CD14-positive monocyte (primary cell): ENCODE data around the gene ZCCHC2. TPM values are rescaled to one million over a fixed set of nuclear protein-coding genes. Genes with fewer than 3 reads are reported as not detected.

Experiments used
- DNase-seq, 3 donors: peaks; one replicate each; pipeline ENCODE4 v3.0.0-alpha.2; 2011 to 2022
- H2AFZ ChIP-seq: 2 replicates; pipeline ENCODE4 v1.6.0; 2012; ENCODE audit warnings: mild to moderate bottlenecking, low read depth, low read length, inconsistent platforms; ENCODE audit not compliant: insufficient read depth, poor library complexity, severe bottlenecking
- H3K27ac ChIP-seq, 2 donors: 1 replicate in 1 of 2; 2 replicates in 1 of 2; pipeline ENCODE4 v1.5.1; 2012 to 2013; ENCODE audit warnings: low read length in 2 of 2, control low read depth in 1 of 2, inconsistent platforms in 1 of 2, low read depth in 1 of 2, mild to moderate bottlenecking in 1 of 2
- H3K27me3 ChIP-seq, 2 donors: one replicate each; pipeline versions ENCODE4 v1.6.0 to v1.6.1; 2011 to 2013; ENCODE audit warnings: low read length in 2 of 2; ENCODE audit not compliant: control insufficient read depth in 2 of 2, insufficient read depth in 2 of 2
- H3K36me3 ChIP-seq, 2 donors: replicated peaks in 1 of 2; 1 replicate in 1 of 2; 2 replicates in 1 of 2; pipeline versions ENCODE4 v1.5.1 to v1.6.1; 2012 to 2013; ENCODE audit warnings: low read length in 2 of 2, control low read depth in 1 of 2, inconsistent platforms in 1 of 2, mild to moderate bottlenecking in 1 of 2; ENCODE audit not compliant: insufficient read depth in 2 of 2, control insufficient read depth in 1 of 2
- H3K4me1 ChIP-seq, 2 donors: 1 replicate in 1 of 2; 2 replicates in 1 of 2; pipeline versions ENCODE4 v1.5.1 to v1.6.1; 2012 to 2013; ENCODE audit warnings: low read length in 2 of 2, control low read depth in 1 of 2, inconsistent platforms in 1 of 2, mild to moderate bottlenecking in 1 of 2, moderate library complexity in 1 of 2; ENCODE audit not compliant: insufficient read depth in 2 of 2, control insufficient read depth in 1 of 2
- H3K4me2 ChIP-seq: replicated peaks from 2 replicates; pipeline ENCODE3; 2012; ENCODE audit warnings: low read length, moderate library complexity, mild to moderate bottlenecking; ENCODE audit not compliant: poor library complexity, severe bottlenecking; ENCODE audit errors: extremely low read depth
- H3K4me3 ChIP-seq, 3 experiments: fragments of 200-600 bp in 1 of 3; sonication (generic) in 1 of 3; replicated peaks in 1 of 3; 1 replicate in 2 of 3; 2 replicates in 1 of 3; pipeline ENCODE4 v1.5.1; 2011 to 2013; ENCODE audit warnings: low read length in 3 of 3, mild to moderate bottlenecking in 3 of 3, control low read depth in 2 of 3, low read depth in 2 of 3, inconsistent platforms in 1 of 3, moderate library complexity in 1 of 3
- H3K79me2 ChIP-seq: 2 replicates; pipeline ENCODE4 v1.6.0; 2012; ENCODE audit warnings: mild to moderate bottlenecking, control low read depth, inconsistent platforms, low read length, moderate library complexity; ENCODE audit not compliant: insufficient read depth
- H3K9ac ChIP-seq: 2 replicates; pipeline ENCODE4 v1.6.0; 2017; ENCODE audit warnings: low read length, mild to moderate bottlenecking; ENCODE audit not compliant: insufficient read depth, poor library complexity, severe bottlenecking
- H3K9me3 ChIP-seq, 2 donors: replicated peaks in 1 of 2; 1 replicate in 1 of 2; 2 replicates in 1 of 2; pipeline versions ENCODE4 v1.5.1 to v1.6.1; 2012 to 2013; ENCODE audit warnings: low read length in 2 of 2, control low read depth in 1 of 2; ENCODE audit not compliant: control insufficient read depth in 1 of 2, insufficient read depth in 1 of 2
- H4K20me1 ChIP-seq: 2 replicates; pipeline ENCODE4 v1.6.0; 2012; ENCODE audit warnings: mild to moderate bottlenecking, low read length, control low read depth, moderate library complexity; ENCODE audit not compliant: insufficient read depth
- H3K27ac Mint-ChIP-seq, 7 donors: one replicate each; pipeline ENCODE4 v1.8.0; 2020; ENCODE audit warnings: mild to moderate bottlenecking in 7 of 7, mixed read lengths in 7 of 7, moderate library complexity in 6 of 7, inconsistent platforms in 2 of 7
- H3K27me3 Mint-ChIP-seq, 3 donors: one replicate each; pipeline ENCODE4 v1.8.0; 2021 to 2022; ENCODE audit warnings: low read depth in 3 of 3, mild to moderate bottlenecking in 3 of 3, mixed read lengths in 3 of 3, moderate library complexity in 3 of 3, inconsistent platforms in 1 of 3
- H3K36me3 Mint-ChIP-seq, 2 donors: one replicate each; pipeline ENCODE4 v1.8.0; 2020; ENCODE audit warnings: mixed read lengths in 2 of 2, inconsistent platforms in 1 of 2, mild to moderate bottlenecking in 1 of 2
- H3K4me1 Mint-ChIP-seq: one replicate; pipeline ENCODE4 v1.8.0; 2020; ENCODE audit warnings: mild to moderate bottlenecking, mixed read lengths
- H3K4me3 Mint-ChIP-seq, 2 donors: one replicate each; pipeline ENCODE4 v1.8.0; 2020; ENCODE audit warnings: mild to moderate bottlenecking in 2 of 2, mixed read lengths in 2 of 2, moderate library complexity in 1 of 2
- H3K9me3 Mint-ChIP-seq, 7 donors: one replicate each; pipeline ENCODE4 v1.8.0; 2020 to 2022; ENCODE audit warnings: mixed read lengths in 7 of 7, mild to moderate bottlenecking in 6 of 7, moderate library complexity in 6 of 7, inconsistent platforms in 2 of 7
- WGBS: methylation state at CpG from one replicate; pipeline ENCODE4 v1.1.5; 2013; ENCODE audit warnings: missing lambda C conversion rate; ENCODE audit not compliant: insufficient coverage; 5-methylcytosine and 5-hydroxymethylcytosine counted together
- intact Hi-C, 2 donors: fragments of 100-400 bp; cut with micrococcal nuclease; formaldehyde crosslinking; loops; one replicate each; pipeline versions ENCODE4 v1.15.0 to v1.15.1; 2023
- polyA plus RNA-seq, 3 donors: library from polyadenylated mRNA; depleted of rRNA in 1 of 3; unstranded in 2 of 3; stranded (reverse) in 1 of 3; fragments of 300-500 nt in 2 of 3; fragments of >200 nt in 1 of 3; fragmentation: Illumina TruSeq in 2 of 3; gene quantifications; 1 replicate in 2 of 3; 2 replicates in 1 of 3; pipeline ENCODE4 v1.2.3, GENCODE V29; 2012 to 2021
- TF ChIP-seq, protein P1 (sequence below): fragments of 200-600 bp; IDR thresholded peaks from one replicate; pipeline ENCODE4 v1.8.0; 2022; ENCODE audit warnings: antibody characterized with exemption, mild to moderate bottlenecking

ZCCHC2 gene
- polyA plus RNA-seq, 3 donors, result 0.59 to 24.9 (median 0.71) TPM

DNA sequence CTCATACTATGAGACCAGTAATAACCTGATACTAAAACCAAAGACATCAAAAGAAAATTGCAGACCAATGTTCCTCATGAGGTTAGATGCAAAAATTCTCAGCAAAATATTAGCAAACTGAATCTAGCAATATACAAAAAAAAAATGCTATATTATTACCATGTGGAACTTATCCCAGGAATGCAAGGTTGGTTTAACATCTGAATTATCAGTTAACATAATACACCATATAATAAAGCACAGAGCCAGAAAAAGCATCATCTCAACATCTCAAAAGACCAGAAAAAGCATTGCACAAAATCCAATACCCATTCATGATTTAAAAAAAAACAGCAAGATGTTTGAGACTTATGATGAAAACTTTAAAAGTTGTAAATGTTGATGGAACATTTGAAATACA, 8.3 kb upstream of the ZCCHC2 start:
- Histone ChIP-seq H3K4me1 (peaks cover 8 to 13% of the 10 kb centered on the region in 2 donors), H3K9ac (no peak overlapping the region), H3K36me3 (no peaks in the 10 kb centered on the region), H3K27ac (no peak overlapping the region), H3K79me2 (no peaks in the 10 kb centered on the region), H3K9me3 (peaks cover 10 to 40% of the 10 kb centered on the region in 2 donors), H3K4me3 (no peak overlapping the region), H3K27me3 (no peaks in the 10 kb centered on the region), H3K4me2 (no peak overlapping the region), H4K20me1 (no peaks in the 10 kb centered on the region), H2AFZ (no peak overlapping the region)
- Mint-ChIP-seq H3K27ac (no peak overlapping the region), H3K36me3 (peaks cover 9 to 10% of the 10 kb centered on the region in 2 donors), H3K4me1 (peaks cover 10% of the 10 kb centered on the region), H3K27me3 (no peaks in the 10 kb centered on the region), H3K9me3 (peaks cover 18 to 46% (median 35%) of the 10 kb centered on the region in 7 donors), H3K4me3 (no peak overlapping the region)
- intact Hi-C loops, result no loop called here
- TF ChIP-seq, protein P1, sequence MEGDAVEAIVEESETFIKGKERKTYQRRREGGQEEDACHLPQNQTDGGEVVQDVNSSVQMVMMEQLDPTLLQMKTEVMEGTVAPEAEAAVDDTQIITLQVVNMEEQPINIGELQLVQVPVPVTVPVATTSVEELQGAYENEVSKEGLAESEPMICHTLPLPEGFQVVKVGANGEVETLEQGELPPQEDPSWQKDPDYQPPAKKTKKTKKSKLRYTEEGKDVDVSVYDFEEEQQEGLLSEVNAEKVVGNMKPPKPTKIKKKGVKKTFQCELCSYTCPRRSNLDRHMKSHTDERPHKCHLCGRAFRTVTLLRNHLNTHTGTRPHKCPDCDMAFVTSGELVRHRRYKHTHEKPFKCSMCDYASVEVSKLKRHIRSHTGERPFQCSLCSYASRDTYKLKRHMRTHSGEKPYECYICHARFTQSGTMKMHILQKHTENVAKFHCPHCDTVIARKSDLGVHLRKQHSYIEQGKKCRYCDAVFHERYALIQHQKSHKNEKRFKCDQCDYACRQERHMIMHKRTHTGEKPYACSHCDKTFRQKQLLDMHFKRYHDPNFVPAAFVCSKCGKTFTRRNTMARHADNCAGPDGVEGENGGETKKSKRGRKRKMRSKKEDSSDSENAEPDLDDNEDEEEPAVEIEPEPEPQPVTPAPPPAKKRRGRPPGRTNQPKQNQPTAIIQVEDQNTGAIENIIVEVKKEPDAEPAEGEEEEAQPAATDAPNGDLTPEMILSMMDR, result no peak
- DNase-seq, result no peak

DNA sequence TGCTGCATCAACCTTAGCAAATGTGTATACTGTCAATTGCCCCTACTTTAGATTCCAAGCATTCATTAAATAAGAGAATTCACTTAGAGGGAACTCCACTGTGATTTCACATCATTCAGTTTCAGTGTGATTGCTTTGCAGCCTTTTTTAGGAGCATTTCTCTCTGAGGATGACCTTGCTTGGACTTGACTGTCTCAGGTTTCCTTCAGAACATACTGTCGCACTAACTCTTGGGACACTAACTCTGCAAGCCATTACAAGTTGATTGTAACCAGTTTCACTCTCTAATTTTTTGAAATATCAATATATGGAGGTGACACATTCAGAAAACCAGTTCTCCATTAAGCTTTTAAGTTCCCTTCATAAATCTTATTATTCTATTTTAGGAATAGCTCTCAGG, 6.6 kb upstream of the ZCCHC2 start:
- H3K27ac Mint-ChIP-seq, result no peak overlapping the region
- no peak overlapping the region for H3K27ac ChIP-seq
- H3K36me3 ChIP-seq, result no peaks in the 10 kb centered on the region
- intact Hi-C loops, result no loop called here
- no CpG with 5 or more reads among the region's 1 CpG for WGBS
- TF ChIP-seq, protein P1, result no peak
- no peaks in the 10 kb centered on the region for H4K20me1 ChIP-seq
- H3K9me3 ChIP-seq, result peaks cover 10 to 40% of the 10 kb centered on the region in 2 donors
- no peak overlapping the region for H3K4me3 ChIP-seq
- H3K9ac ChIP-seq, result no peak overlapping the region
- H3K4me1 Mint-ChIP-seq, result peaks cover 6% of the 10 kb centered on the region
- peaks cover 0 to 4% (median 3%) of the 10 kb centered on the region in 3 donors for H3K27me3 Mint-ChIP-seq
- H3K36me3 Mint-ChIP-seq, result peaks cover 9 to 15% of the 10 kb centered on the region in 2 donors
- H3K4me2 ChIP-seq, result no peak overlapping the region
- no peak overlapping the region for H3K4me3 Mint-ChIP-seq
- H2AFZ ChIP-seq, result no peak overlapping the region
- H3K27me3 ChIP-seq, result peaks cover 0 to under 1% of the 10 kb centered on the region in 2 donors
- H3K4me1 ChIP-seq, result peaks cover 3 to 5% of the 10 kb centered on the region in 2 donors
- peaks cover 3% of the 10 kb centered on the region for H3K79me2 ChIP-seq
- peaks cover 18 to 41% (median 35%) of the 10 kb centered on the region in 7 donors for H3K9me3 Mint-ChIP-seq
- DNase-seq, result no peak
